ENCODE data around the gene TMPRSS13.
"Not testable (repeated sequence)": the region's sequence is repeated elsewhere in the genome, so short reads cannot be mapped to it uniquely, and the experiment has no call there.

The TMPRSS13 gene

GRCh38 chr11:117927926-117928325, 1.3 kb downstream of the TMPRSS13 start:
- peaks cover 0 to 8% of the 10 kb centered on the region in 2 donors for H3K4me1 ChIP-seq (ENCODE audit: control insufficient read depth in 1 of 2, insufficient read depth in 2 of 2, low read length in 2 of 2)

GRCh38 chr11:117926166-117926565, 3.0 kb downstream of the TMPRSS13 start:
- H3K27ac ChIP-seq (ENCODE audit: low read length); H3K4me3 ChIP-seq (ENCODE audit: low read depth in 1 of 2, low read length in 2 of 2); H3K27me3 ChIP-seq (ENCODE audit: low read depth, low read length); H3K9me3 ChIP-seq (ENCODE audit: control insufficient read depth in 1 of 2, low read length in 2 of 2); H3K4me1 ChIP-seq (ENCODE audit: control insufficient read depth in 1 of 2, insufficient read depth in 2 of 2, low read length in 2 of 2); H3K36me3 ChIP-seq (ENCODE audit: control insufficient read depth in 1 of 2, insufficient read depth in 2 of 2, low read length in 2 of 2): not testable (repeated sequence)

More at GRCh38 chr11:117927926-117928325, 1.3 kb downstream of the TMPRSS13 start:
- Histone ChIP-seq H3K27ac (ENCODE audit: low read length) (no peak overlapping the region), H3K4me3 (ENCODE audit: low read depth in 1 of 2, low read length in 2 of 2) (no peak overlapping the region), H3K36me3 (ENCODE audit: control insufficient read depth in 1 of 2, insufficient read depth in 2 of 2, low read length in 2 of 2) (no peaks in the 10 kb centered on the region), H3K9me3 (ENCODE audit: control insufficient read depth in 1 of 2, low read length in 2 of 2) (no peaks in the 10 kb centered on the region), H3K27me3 (ENCODE audit: low read depth, low read length) (no peaks in the 10 kb centered on the region)

- H3K9me3 ChIP-seq (ENCODE audit: control insufficient read depth in 1 of 2, low read length in 2 of 2): no peaks in the 10 kb centered on the region
- H3K4me3 ChIP-seq (ENCODE audit: low read depth in 1 of 2, low read length in 2 of 2): no peak overlapping the region
- H3K36me3 ChIP-seq (ENCODE audit: control insufficient read depth in 1 of 2, insufficient read depth in 2 of 2, low read length in 2 of 2): no peaks in the 10 kb centered on the region
- no peaks in the 10 kb centered on the region for H3K4me1 ChIP-seq (ENCODE audit: control insufficient read depth in 1 of 2, insufficient read depth in 2 of 2, low read length in 2 of 2)
- no peaks in the 10 kb centered on the region for H3K27me3 ChIP-seq (ENCODE audit: low read depth, low read length)
- H3K27ac ChIP-seq (ENCODE audit: low read length): no peak overlapping the region
Observed at GRCh38 chr11:117925198-117925925, 3.8 kb downstream of the TMPRSS13 start.

- Histone ChIP-seq H3K36me3 (ENCODE audit: control insufficient read depth in 1 of 2, insufficient read depth in 2 of 2, low read length in 2 of 2) (no peaks in the 10 kb centered on the region), H3K27ac (ENCODE audit: low read length) (no peak overlapping the region), H3K4me3 (ENCODE audit: low read depth in 1 of 2, low read length in 2 of 2) (no peak overlapping the region), H3K27me3 (ENCODE audit: low read depth, low read length) (no peaks in the 10 kb centered on the region), H3K9me3 (ENCODE audit: control insufficient read depth in 1 of 2, low read length in 2 of 2) (no peaks in the 10 kb centered on the region), H3K4me1 (ENCODE audit: control insufficient read depth in 1 of 2, insufficient read depth in 2 of 2, low read length in 2 of 2) (no peaks in the 10 kb centered on the region)
Observed at GRCh38 chr11:117924631-117925170, 4.5 kb downstream of the TMPRSS13 start.

GRCh38 chr11:117923773-117924172, 5.4 kb downstream of the TMPRSS13 start:
- Histone ChIP-seq H3K4me3 (ENCODE audit: low read depth in 1 of 2, low read length in 2 of 2) (no peak overlapping the region), H3K36me3 (ENCODE audit: control insufficient read depth in 1 of 2, insufficient read depth in 2 of 2, low read length in 2 of 2) (no peaks in the 10 kb centered on the region), H3K4me1 (ENCODE audit: control insufficient read depth in 1 of 2, insufficient read depth in 2 of 2, low read length in 2 of 2) (peaks cover 0 to 7% of the 10 kb centered on the region in 2 donors), H3K27me3 (ENCODE audit: low read depth, low read length) (no peaks in the 10 kb centered on the region), H3K9me3 (ENCODE audit: control insufficient read depth in 1 of 2, low read length in 2 of 2) (no peaks in the 10 kb centered on the region), H3K27ac (ENCODE audit: low read length) (no peak overlapping the region)

- Histone ChIP-seq H3K4me1 (ENCODE audit: control insufficient read depth in 1 of 2, insufficient read depth in 2 of 2, low read length in 2 of 2) (peaks cover 0 to 7% of the 10 kb centered on the region in 2 donors), H3K27me3 (ENCODE audit: low read depth, low read length) (no peaks in the 10 kb centered on the region), H3K4me3 (ENCODE audit: low read depth in 1 of 2, low read length in 2 of 2) (no peak overlapping the region), H3K27ac (ENCODE audit: low read length) (no peak overlapping the region), H3K9me3 (ENCODE audit: control insufficient read depth in 1 of 2, low read length in 2 of 2) (no peaks in the 10 kb centered on the region), H3K36me3 (ENCODE audit: control insufficient read depth in 1 of 2, insufficient read depth in 2 of 2, low read length in 2 of 2) (no peaks in the 10 kb centered on the region)
Observed at GRCh38 chr11:117923275-117923674, 5.9 kb downstream of the TMPRSS13 start.

GRCh38 chr11:117921893-117922292, 7.3 kb downstream of the TMPRSS13 start:
- Histone ChIP-seq H3K4me3 (ENCODE audit: low read depth in 1 of 2, low read length in 2 of 2) (no peak overlapping the region), H3K27ac (ENCODE audit: low read length) (no peak overlapping the region), H3K27me3 (ENCODE audit: low read depth, low read length) (no peaks in the 10 kb centered on the region), H3K9me3 (ENCODE audit: control insufficient read depth in 1 of 2, low read length in 2 of 2) (no peaks in the 10 kb centered on the region), H3K36me3 (ENCODE audit: control insufficient read depth in 1 of 2, insufficient read depth in 2 of 2, low read length in 2 of 2) (no peaks in the 10 kb centered on the region), H3K4me1 (ENCODE audit: control insufficient read depth in 1 of 2, insufficient read depth in 2 of 2, low read length in 2 of 2) (peaks cover 0 to 7% of the 10 kb centered on the region in 2 donors)

- H3K27me3 ChIP-seq (ENCODE audit: low read depth, low read length): no peaks in the 10 kb centered on the region
- H3K36me3 ChIP-seq (ENCODE audit: control insufficient read depth in 1 of 2, insufficient read depth in 2 of 2, low read length in 2 of 2): no peaks in the 10 kb centered on the region
- no peak overlapping the region for H3K4me3 ChIP-seq (ENCODE audit: low read depth in 1 of 2, low read length in 2 of 2)
- no peak overlapping the region for H3K27ac ChIP-seq (ENCODE audit: low read length)
- H3K4me1 ChIP-seq (ENCODE audit: control insufficient read depth in 1 of 2, insufficient read depth in 2 of 2, low read length in 2 of 2): peaks cover 0 to 7% of the 10 kb centered on the region in 2 donors
- no peaks in the 10 kb centered on the region for H3K9me3 ChIP-seq (ENCODE audit: control insufficient read depth in 1 of 2, low read length in 2 of 2)
Observed at GRCh38 chr11:117921456-117921855, 7.7 kb downstream of the TMPRSS13 start.

GRCh38 chr11:117919781-117920221, 9.4 kb downstream of the TMPRSS13 start:
- H3K36me3 ChIP-seq (ENCODE audit: control insufficient read depth in 1 of 2, insufficient read depth in 2 of 2, low read length in 2 of 2): no peaks in the 10 kb centered on the region
- H3K9me3 ChIP-seq (ENCODE audit: control insufficient read depth in 1 of 2, low read length in 2 of 2): no peaks in the 10 kb centered on the region
- H3K27ac ChIP-seq (ENCODE audit: low read length): no peak overlapping the region
- peaks cover 0 to 7% of the 10 kb centered on the region in 2 donors for H3K4me1 ChIP-seq (ENCODE audit: control insufficient read depth in 1 of 2, insufficient read depth in 2 of 2, low read length in 2 of 2)
- no peaks in the 10 kb centered on the region for H3K27me3 ChIP-seq (ENCODE audit: low read depth, low read length)
- H3K4me3 ChIP-seq (ENCODE audit: low read depth in 1 of 2, low read length in 2 of 2): no peak overlapping the region

GRCh38 chr11:117919341-117919740, 9.9 kb downstream of the TMPRSS13 start:
- no peaks in the 10 kb centered on the region for H3K9me3 ChIP-seq (ENCODE audit: control insufficient read depth in 1 of 2, low read length in 2 of 2)
- no peak overlapping the region for H3K27ac ChIP-seq (ENCODE audit: low read length)
- H3K4me3 ChIP-seq (ENCODE audit: low read depth in 1 of 2, low read length in 2 of 2): no peak overlapping the region
- no peaks in the 10 kb centered on the region for H3K36me3 ChIP-seq (ENCODE audit: control insufficient read depth in 1 of 2, insufficient read depth in 2 of 2, low read length in 2 of 2)
- no peaks in the 10 kb centered on the region for H3K27me3 ChIP-seq (ENCODE audit: low read depth, low read length)
- H3K4me1 ChIP-seq (ENCODE audit: control insufficient read depth in 1 of 2, insufficient read depth in 2 of 2, low read length in 2 of 2): peaks cover 0 to 7% of the 10 kb centered on the region in 2 donors

- Histone ChIP-seq H3K36me3 (ENCODE audit: control insufficient read depth in 1 of 2, insufficient read depth in 2 of 2, low read length in 2 of 2) (no peaks in the 10 kb centered on the region), H3K9me3 (ENCODE audit: control insufficient read depth in 1 of 2, low read length in 2 of 2) (no peaks in the 10 kb centered on the region), H3K4me3 (ENCODE audit: low read depth in 1 of 2, low read length in 2 of 2) (no peak overlapping the region), H3K27me3 (ENCODE audit: low read depth, low read length) (no peaks in the 10 kb centered on the region), H3K27ac (ENCODE audit: low read length) (no peak overlapping the region), H3K4me1 (ENCODE audit: control insufficient read depth in 1 of 2, insufficient read depth in 2 of 2, low read length in 2 of 2) (peaks cover 0 to 7% of the 10 kb centered on the region in 2 donors)
Observed at GRCh38 chr11:117918366-117919255, 10.6 kb downstream of the TMPRSS13 start.
